H9 (cell line): Measurements from ENCODE around the gene MOSMO. TPM values are rescaled to one million over a fixed set of nuclear protein-coding genes. Genes with fewer than 3 reads are reported as not detected.
"Not testable (repeated sequence)": the region's sequence is repeated elsewhere in the genome, so short reads cannot be mapped to it uniquely, and the experiment has no call there.

Experiments
- DNase-seq: peaks from one replicate; pipeline ENCODE4 v3.0.0-alpha.2; 2017
- H2AFZ ChIP-seq: one replicate; pipeline ENCODE4 v1.6.1; 2013; ENCODE audit warnings: mild to moderate bottlenecking, low read length, control low read depth, moderate library complexity
- H2AK5ac ChIP-seq: 2 replicates; pipeline ENCODE4 v1.6.1; 2013; ENCODE audit warnings: low read length, control low read depth, mixed read lengths; ENCODE audit not compliant: insufficient read length
- H2BK120ac ChIP-seq: one replicate; pipeline ENCODE4 v1.6.1; 2013; ENCODE audit warnings: low read depth, mild to moderate bottlenecking, low read length, control low read depth, inconsistent platforms; ENCODE audit not compliant: poor library complexity, severe bottlenecking
- H2BK12ac ChIP-seq: 2 replicates; pipeline ENCODE4 v1.6.1; 2013; ENCODE audit warnings: low read length, control low read depth, mixed read lengths, low read depth; ENCODE audit not compliant: insufficient read length
- H2BK15ac ChIP-seq: 2 replicates; pipeline ENCODE4 v1.6.1; 2013; ENCODE audit warnings: low read depth, low read length, control low read depth
- H2BK20ac ChIP-seq: one replicate; pipeline ENCODE4 v1.6.1; 2013; ENCODE audit warnings: low read depth, mild to moderate bottlenecking, low read length, control low read depth, inconsistent platforms; ENCODE audit not compliant: poor library complexity, severe bottlenecking
- H2BK5ac ChIP-seq: 2 replicates; pipeline ENCODE4 v1.6.1; 2013; ENCODE audit warnings: low read length, control low read depth, mixed read lengths; ENCODE audit not compliant: insufficient read length
- H3K14ac ChIP-seq: 2 replicates; pipeline ENCODE4 v1.6.1; 2013; ENCODE audit warnings: low read length, control low read depth; ENCODE audit not compliant: insufficient read depth
- H3K18ac ChIP-seq: 2 replicates; pipeline ENCODE4 v1.6.1; 2013; ENCODE audit warnings: low read depth, mild to moderate bottlenecking, mixed read lengths, low read length, control low read depth; ENCODE audit not compliant: insufficient read length
- H3K23ac ChIP-seq: 2 replicates; pipeline ENCODE4 v1.6.1; 2013; ENCODE audit warnings: low read length, control low read depth, mixed read lengths, low read depth; ENCODE audit not compliant: insufficient read length
- H3K23me2 ChIP-seq: 2 replicates; pipeline ENCODE4 v1.6.1; 2013; ENCODE audit warnings: low read depth, mild to moderate bottlenecking, mixed read lengths, low read length, control low read depth; ENCODE audit not compliant: insufficient read length, poor library complexity, severe bottlenecking
- H3K27ac ChIP-seq: 2 replicates; pipeline ENCODE4 v1.5.1; 2013; ENCODE audit warnings: low read length, control low read depth, mixed read lengths, low read depth; ENCODE audit not compliant: insufficient read length
- H3K27me3 ChIP-seq: 2 replicates; pipeline ENCODE4 v1.6.1; 2013; ENCODE audit warnings: low read length, control low read depth, inconsistent platforms; ENCODE audit not compliant: insufficient read depth
- H3K4ac ChIP-seq: 2 replicates; pipeline ENCODE4 v1.6.1; 2013; ENCODE audit warnings: low read depth, mild to moderate bottlenecking, control low read depth, inconsistent platforms, low read length, moderate library complexity
- H3K4me1 ChIP-seq: 2 replicates; pipeline ENCODE4 v1.6.1; 2013; ENCODE audit warnings: low read length, control low read depth, inconsistent platforms; ENCODE audit not compliant: insufficient read depth
- H3K4me2 ChIP-seq: 2 replicates; pipeline ENCODE4 v1.6.1; 2013; ENCODE audit warnings: low read length, control low read depth, mixed read lengths; ENCODE audit not compliant: insufficient read length, insufficient read depth
- H3K56ac ChIP-seq: 2 replicates; pipeline ENCODE4 v1.6.1; 2013; ENCODE audit warnings: low read depth, mild to moderate bottlenecking, mixed read lengths, low read length, control low read depth; ENCODE audit not compliant: insufficient read length
- H3K79me1 ChIP-seq: 2 replicates; pipeline ENCODE4 v1.6.1; 2013; ENCODE audit warnings: low read depth, mild to moderate bottlenecking, moderate library complexity, low read length, control low read depth, inconsistent platforms; ENCODE audit not compliant: insufficient read depth, poor library complexity, severe bottlenecking
- H3K79me2 ChIP-seq: 2 replicates; pipeline ENCODE4 v1.6.1; 2013; ENCODE audit warnings: low read length, control low read depth, inconsistent platforms; ENCODE audit not compliant: insufficient read depth
- H3K9ac ChIP-seq: 2 replicates; pipeline ENCODE4 v1.6.1; 2013; ENCODE audit warnings: low read length, control low read depth, mixed read lengths; ENCODE audit not compliant: insufficient read length; ENCODE audit errors: extremely low read depth
- H3K9me3 ChIP-seq: one replicate; pipeline ENCODE4 v1.6.1; 2013; ENCODE audit warnings: low read depth, low read length, inconsistent platforms; ENCODE audit not compliant: control insufficient read depth
- H3T11ph ChIP-seq: one replicate; pipeline ENCODE4 v1.6.1; 2013; ENCODE audit warnings: mild to moderate bottlenecking, low read length, control low read depth, inconsistent platforms
- H4K20me1 ChIP-seq: one replicate; pipeline ENCODE4 v1.6.1; 2013; ENCODE audit not compliant: control insufficient read depth, insufficient read length, insufficient read depth
- H4K5ac ChIP-seq: 2 replicates; pipeline ENCODE4 v1.6.1; 2013; ENCODE audit warnings: low read depth, mild to moderate bottlenecking, mixed read lengths, low read length, control low read depth; ENCODE audit not compliant: insufficient read length
- H4K8ac ChIP-seq: replicated peaks from 2 replicates; pipeline ENCODE4 v1.6.1; 2013; ENCODE audit warnings: low read length, control low read depth, mixed read lengths, low read depth; ENCODE audit not compliant: insufficient read length
- H4K91ac ChIP-seq: 2 replicates; pipeline ENCODE4 v1.6.1; 2013; ENCODE audit warnings: low read depth, mild to moderate bottlenecking, moderate library complexity, mixed read lengths, low read length, control low read depth; ENCODE audit not compliant: insufficient read length
- H3K27ac Mint-ChIP-seq, 3 experiments: 2 replicates in 2 of 3; 3 replicates in 1 of 3; pipeline ENCODE4 v1.8.0; 2020 to 2021; ENCODE audit warnings: mixed read lengths in 3 of 3, mild to moderate bottlenecking in 1 of 3, moderate library complexity in 1 of 3
- H3K27me3 Mint-ChIP-seq: 2 replicates; pipeline ENCODE4 v1.8.0; 2021; ENCODE audit warnings: low read depth, mild to moderate bottlenecking, moderate library complexity, mixed read lengths
- H3K36me3 Mint-ChIP-seq, 3 experiments: 2 replicates in 2 of 3; 3 replicates in 1 of 3; pipeline ENCODE4 v1.8.0; 2020 to 2021; ENCODE audit warnings: low read depth in 3 of 3, mixed read lengths in 3 of 3; ENCODE audit not compliant: insufficient read depth in 1 of 3
- H3K4me1 Mint-ChIP-seq, 2 experiments: 2 replicates each; pipeline ENCODE4 v1.8.0; 2020; ENCODE audit warnings: mixed read lengths in 2 of 2
- H3K4me3 Mint-ChIP-seq, 2 experiments: 2 replicates in 1 of 2; 3 replicates in 1 of 2; pipeline ENCODE4 v1.8.0; 2020 to 2021; ENCODE audit warnings: mild to moderate bottlenecking in 2 of 2, mixed read lengths in 2 of 2, moderate library complexity in 1 of 2
- H3K9me3 Mint-ChIP-seq, 2 experiments: 2 replicates in 1 of 2; 3 replicates in 1 of 2; pipeline ENCODE4 v1.8.0; 2020; ENCODE audit warnings: mild to moderate bottlenecking in 2 of 2, mixed read lengths in 2 of 2, moderate library complexity in 1 of 2
- CTCF ChIP-seq: fragments of 200-600 bp; sonication (generic); conservative IDR thresholded peaks from 3 replicates; pipeline ENCODE4 v1.8.0; 2021; ENCODE audit warnings: antibody characterized with exemption, mild to moderate bottlenecking
- WGBS: extraction: QIAGEN DNeasy Blood & Tissue Kit; methylation state at CpG from one replicate; pipeline ENCODE4 v1.1.7; 2013; ENCODE audit warnings: missing lambda C conversion rate, low lambda C conversion rate, mixed read lengths; ENCODE audit not compliant: insufficient read length; ENCODE audit errors: extremely low coverage; 5-methylcytosine and 5-hydroxymethylcytosine counted together
- total RNA-seq: library from RNA; stranded (reverse); gene quantifications from 2 replicates; pipeline ENCODE4 v1.2.1, GENCODE V29; 2021

MOSMO gene
- total RNA-seq, 1 experiment from 2014 or later = 13.5 TPM

GRCh38 chr16:22035153-22035552 is 27.2 kb downstream of the MOSMO start:
- Mint-ChIP-seq H3K9me3 (no peaks in the 10 kb centered on the region), H3K36me3 (peaks cover 0 to 4% (median 0%) of the 10 kb centered on the region in 3 experiments; a peak in 3 of 7 replicates), H3K27ac (peak overlapping the region; percentile 32 to 81 (median 67); a peak in 5 of 7 replicates), H3K4me3 (no peak overlapping the region), H3K27me3 (no peaks in the 10 kb centered on the region), H3K4me1 (peaks cover 11 to 12% of the 10 kb centered on the region in 2 experiments)
- Histone ChIP-seq H3T11ph (no peak overlapping the region), H3K56ac (no peak overlapping the region), H3K79me1 (peaks cover 3% of the 10 kb centered on the region), H3K27me3 (no peaks in the 10 kb centered on the region), H3K79me2 (no peaks in the 10 kb centered on the region; the same call in 1 of the 2 replicates), H3K23ac (no peak overlapping the region), H4K20me1 (no peaks in the 10 kb centered on the region), H3K23me2 (no peaks in the 10 kb centered on the region), H4K8ac (no peak overlapping the region), H2AK5ac (no peak overlapping the region), H3K4me2 (no peak overlapping the region), H2AFZ (no peak overlapping the region), H3K4me1 (no peaks in the 10 kb centered on the region; the same call in 1 of the 2 replicates), H3K27ac (no peak overlapping the region), H3K9me3 (no peaks in the 10 kb centered on the region), H2BK12ac (no peak overlapping the region), H2BK20ac (no peak overlapping the region), H3K4ac (no peak overlapping the region), H4K5ac (no peak overlapping the region), H2BK15ac (no peak overlapping the region), H2BK120ac (no peak overlapping the region), H3K18ac (no peak overlapping the region), H3K9ac (no peak overlapping the region), H2BK5ac (no peak overlapping the region), H4K91ac (no peak overlapping the region), H3K14ac (no peak overlapping the region; the same call in 1 of the 2 replicates)
- no peak for TF ChIP-seq CTCF
- no peak for DNase-seq
- no CpG with 5 or more reads among the region's 2 CpGs for WGBS

GRCh38 chr16:22043882-22044281 is 36.0 kb downstream of the MOSMO start:
- H4K5ac ChIP-seq, H2BK20ac ChIP-seq, H4K91ac ChIP-seq, H3K27ac ChIP-seq, H3K4ac ChIP-seq, H3K27ac Mint-ChIP-seq, H3K23ac ChIP-seq, H3K23me2 ChIP-seq, H3K4me3 Mint-ChIP-seq, H2BK5ac ChIP-seq, H3K27me3 Mint-ChIP-seq, H3K36me3 Mint-ChIP-seq, H3K27me3 ChIP-seq, H3K4me2 ChIP-seq, H2BK12ac ChIP-seq, H3K79me2 ChIP-seq, H3K14ac ChIP-seq, H4K20me1 ChIP-seq, H3K9ac ChIP-seq, H2AFZ ChIP-seq, H3K18ac ChIP-seq, H3K9me3 ChIP-seq, H3K9me3 Mint-ChIP-seq, H3T11ph ChIP-seq, H4K8ac ChIP-seq, H2BK15ac ChIP-seq, H2BK120ac ChIP-seq, H3K56ac ChIP-seq, H3K4me1 Mint-ChIP-seq, H3K79me1 ChIP-seq, H3K4me1 ChIP-seq, H2AK5ac ChIP-seq, DNase-seq: not testable (repeated sequence)
- WGBS = no CpG with 5 or more reads among the region's 3 CpGs
